Thymus (tissue), 11 donors: ENCODE data around the gene CABLES2. TPM values are rescaled to one million over a fixed set of nuclear protein-coding genes. Genes with fewer than 3 reads are reported as not detected.
A peak's percentile ranks its signal among the peaks of the same experiment; 100 is the strongest.

ENCODE experiments used
- DNase-seq, 9 donors: peaks; one replicate each; pipeline ENCODE4 v3.0.0-alpha.2; 2013; ENCODE audit warnings: low spot score in 9 of 9, low read depth in 6 of 9, missing footprints in 1 of 9
- H3K27ac ChIP-seq, 2 donors: one replicate each; pipeline ENCODE4 v1.5.1; 2013; ENCODE audit warnings: control low read depth in 1 of 2, low read depth in 1 of 2, low read length in 1 of 2, mild to moderate bottlenecking in 1 of 2, moderate library complexity in 1 of 2
- H3K27me3 ChIP-seq, 2 donors: one replicate each; pipeline ENCODE4 v1.5.1; 2013; ENCODE audit warnings: low read length in 1 of 2; ENCODE audit not compliant: control insufficient read depth in 2 of 2, insufficient read depth in 1 of 2
- H3K36me3 ChIP-seq, 2 donors: one replicate each; pipeline ENCODE4 v1.5.1; 2013; ENCODE audit warnings: low read length in 1 of 2, mild to moderate bottlenecking in 1 of 2, moderate library complexity in 1 of 2; ENCODE audit not compliant: control insufficient read depth in 2 of 2, insufficient read depth in 2 of 2
- H3K4me1 ChIP-seq, 2 donors: one replicate each; pipeline ENCODE4 v1.5.1; 2013; ENCODE audit warnings: low read length in 2 of 2; ENCODE audit not compliant: control insufficient read depth in 2 of 2, insufficient read depth in 2 of 2
- H3K4me3 ChIP-seq, 2 donors: one replicate each; pipeline ENCODE4 v1.5.1; 2013; ENCODE audit warnings: low read length in 2 of 2, control low read depth in 1 of 2, mild to moderate bottlenecking in 1 of 2
- H3K9me3 ChIP-seq, 2 donors: one replicate each; pipeline ENCODE4 v1.5.1; 2013; ENCODE audit warnings: low read length in 1 of 2, mild to moderate bottlenecking in 1 of 2; ENCODE audit not compliant: control insufficient read depth in 2 of 2, insufficient read depth in 1 of 2
- WGBS: extraction: QIAGEN DNeasy Blood & Tissue Kit; methylation state at CpG from one replicate; pipeline ENCODE4 v1.1.7; 2013; 5-methylcytosine and 5-hydroxymethylcytosine counted together
- polyA plus RNA-seq: library from polyadenylated mRNA; stranded (reverse); fragments of 200-250 nt; gene quantifications from one replicate; pipeline ENCODE4 v1.2.3, GENCODE V29; 2013
- total RNA-seq: library from RNA; stranded (reverse); fragments of 120-200 nt; gene quantifications from one replicate; pipeline ENCODE4 v1.2.4, GENCODE V29; 2013
- donor health status: healthy.

CABLES2 gene
- total and polyA plus RNA-seq, 2 donors = 2.0 to 3.5 TPM

DNA sequence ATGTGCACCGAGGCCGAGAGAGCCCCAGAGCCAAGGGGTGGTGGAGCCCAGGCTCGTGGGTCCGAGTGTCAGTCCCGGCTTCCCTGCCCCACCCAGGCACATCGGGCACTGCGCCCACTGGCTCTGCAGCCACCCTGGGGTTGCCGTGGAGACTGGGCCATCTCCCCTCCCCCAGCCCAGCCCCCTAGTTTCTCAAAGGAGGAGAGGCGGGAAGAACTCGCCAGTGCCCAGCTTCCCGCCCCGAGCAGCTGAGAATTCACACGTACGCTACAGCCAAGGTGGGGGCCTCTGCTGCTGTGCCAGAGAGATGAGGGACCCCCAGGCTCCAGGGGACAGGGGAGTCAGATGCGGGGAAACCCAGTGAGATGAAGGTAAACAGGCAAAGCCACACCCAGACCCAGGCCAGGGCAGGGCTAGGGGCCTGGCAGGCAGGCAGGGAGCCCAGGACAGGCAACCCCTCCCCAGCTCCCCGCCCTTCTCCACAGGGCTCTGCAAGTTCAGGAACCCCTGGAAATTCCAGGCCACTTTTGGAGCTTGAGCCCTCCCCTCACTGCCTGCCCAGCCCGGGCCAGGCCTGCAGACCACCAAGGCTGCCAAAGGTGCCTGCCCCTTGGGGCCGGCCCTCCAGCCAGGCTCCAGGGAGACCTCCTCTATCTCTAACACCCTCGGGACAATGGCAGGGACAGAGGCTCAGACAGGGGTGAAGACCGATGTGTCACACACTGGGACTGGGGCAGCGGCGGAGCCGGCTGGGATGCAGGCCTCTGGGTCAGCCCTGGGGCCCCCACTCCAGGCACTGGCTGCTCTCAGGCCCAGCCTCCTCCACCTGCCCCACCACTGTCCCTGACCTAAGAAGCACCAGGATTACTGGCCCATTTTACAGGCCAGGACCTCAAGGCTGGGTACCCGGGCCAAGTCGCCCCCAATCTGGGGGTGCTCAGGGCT is 46.0 kb downstream of the CABLES2 start:
- H3K27me3 ChIP-seq = peaks cover 12 to 28% of the 10 kb centered on the region in 2 donors
- H3K27ac ChIP-seq = peak overlapping the region in 1 of 2 donors; percentile 69
- peaks cover 0 to 24% of the 10 kb centered on the region in 2 donors for H3K4me1 ChIP-seq
- WGBS = 88% methylated on average over 25 of the region's 25 CpGs
- no peak overlapping the region for H3K4me3 ChIP-seq
- H3K36me3 ChIP-seq = no peaks in the 10 kb centered on the region
- no peak for DNase-seq
- H3K9me3 ChIP-seq = no peaks in the 10 kb centered on the region

- Histone ChIP-seq H3K27me3 (peaks cover 0 to 13% of the 10 kb centered on the region in 2 donors), H3K36me3 (no peaks in the 10 kb centered on the region), H3K4me1 (peaks cover 0 to 29% of the 10 kb centered on the region in 2 donors), H3K4me3 (no peak overlapping the region), H3K9me3 (no peaks in the 10 kb centered on the region), H3K27ac (peak overlapping the region in 1 of 2 donors; percentile 49)
- DNase-seq = no peak
- 92% methylated on average over 25 of the region's 25 CpGs for WGBS
Observed at GRCh38 chr20:62359491-62360121, 47.5 kb downstream of the CABLES2 start.

DNA sequence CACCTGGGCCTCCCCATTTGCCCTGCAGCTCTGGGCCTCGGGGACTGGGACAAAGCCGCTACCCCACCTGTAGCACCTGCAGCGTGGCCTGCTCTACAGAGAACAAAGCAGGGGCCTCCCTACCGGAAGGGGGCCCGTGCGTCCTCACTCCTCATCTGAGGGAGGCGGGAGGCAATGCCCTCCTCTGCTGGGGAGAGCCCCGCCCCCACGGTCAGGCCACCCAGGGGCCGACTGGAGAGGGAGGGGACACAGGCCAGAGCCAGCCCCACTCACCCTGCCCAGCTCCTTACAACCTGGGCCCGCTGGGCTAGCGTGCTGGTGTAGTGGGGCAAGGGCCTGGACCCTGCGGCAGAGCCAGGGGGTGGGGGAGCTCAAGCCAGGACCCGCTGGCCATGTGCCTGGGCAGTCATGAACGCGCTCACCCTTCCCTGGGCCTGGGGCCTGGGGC is 48.0 kb downstream of the CABLES2 start:
- Histone ChIP-seq H3K36me3 (no peaks in the 10 kb centered on the region), H3K9me3 (no peaks in the 10 kb centered on the region), H3K27ac (peak overlapping the region in 1 of 2 donors; percentile 69), H3K4me1 (peaks cover 0 to 29% of the 10 kb centered on the region in 2 donors), H3K4me3 (no peak overlapping the region), H3K27me3 (peaks cover 0 to 7% of the 10 kb centered on the region in 2 donors)
- 89% methylated on average over 16 of the region's 16 CpGs for WGBS
- no peak for DNase-seq

GRCh38 chr20:62358171-62359042 is 48.7 kb downstream of the CABLES2 start:
- DNase-seq = no peak
- no peak overlapping the region for H3K4me3 ChIP-seq

GRCh38 chr20:62357681-62358080 is 49.4 kb downstream of the CABLES2 start:
- no peak overlapping the region for H3K4me3 ChIP-seq
- H3K27me3 ChIP-seq = peaks cover 0 to 5% of the 10 kb centered on the region in 2 donors
- H3K4me1 ChIP-seq = peaks cover 0 to 25% of the 10 kb centered on the region in 2 donors
- no peak for DNase-seq
- H3K36me3 ChIP-seq = no peaks in the 10 kb centered on the region
- peak overlapping the region in 1 of 2 donors; percentile 31 for H3K27ac ChIP-seq
- no peaks in the 10 kb centered on the region for H3K9me3 ChIP-seq
- 79% methylated on average over 7 of the region's 7 CpGs for WGBS

More at GRCh38 chr20:62358171-62359042, 48.7 kb downstream of the CABLES2 start:
- peak overlapping the region in 1 of 2 donors; percentile 15 for H3K27ac ChIP-seq
- 88% methylated on average over 24 of the region's 24 CpGs for WGBS
- H3K4me1 ChIP-seq = peaks cover 0 to 29% of the 10 kb centered on the region in 2 donors
- H3K27me3 ChIP-seq = peaks cover 0 to 5% of the 10 kb centered on the region in 2 donors
- H3K36me3 ChIP-seq = no peaks in the 10 kb centered on the region
- no peaks in the 10 kb centered on the region for H3K9me3 ChIP-seq

GRCh38 chr20:62357187-62357667 is 49.9 kb downstream of the CABLES2 start:
- Histone ChIP-seq H3K27ac (no peak overlapping the region), H3K27me3 (peaks cover 0 to 5% of the 10 kb centered on the region in 2 donors), H3K36me3 (no peaks in the 10 kb centered on the region), H3K4me3 (no peak overlapping the region), H3K9me3 (no peaks in the 10 kb centered on the region), H3K4me1 (peaks cover 0 to 25% of the 10 kb centered on the region in 2 donors)
- no peak for DNase-seq
- WGBS = 39% methylated on average over 25 of the region's 25 CpGs

DNA sequence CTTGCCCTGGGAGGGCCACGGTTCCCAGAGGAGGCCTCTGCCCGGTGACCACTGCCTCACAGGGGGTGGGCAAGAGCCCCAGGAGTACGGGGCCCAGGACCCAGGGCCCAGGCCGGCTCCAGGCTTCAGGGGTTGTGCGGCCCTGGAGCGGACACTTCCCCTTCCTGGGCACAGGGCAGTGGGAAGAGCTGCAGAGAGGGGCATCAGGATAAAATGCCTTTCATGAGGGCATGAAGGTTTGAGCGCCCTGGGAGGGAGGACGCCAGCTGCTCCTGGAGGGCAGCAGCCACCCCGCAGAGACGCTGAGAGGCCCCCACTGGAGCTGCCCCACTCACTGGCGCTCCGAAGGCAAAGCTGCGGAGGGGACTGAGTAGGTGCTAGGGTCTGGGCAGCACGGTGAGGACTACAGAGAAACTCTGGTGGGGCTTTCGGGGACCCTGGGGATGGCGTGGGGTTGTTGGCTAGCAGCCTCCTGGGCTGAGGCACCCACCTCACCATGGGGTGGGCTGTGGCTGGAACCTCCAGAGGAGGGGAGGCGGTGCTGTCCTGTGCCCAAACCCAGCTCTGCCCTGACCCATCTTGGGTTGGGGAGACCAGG is 50.4 kb downstream of the CABLES2 start:
- Histone ChIP-seq H3K4me1 (peaks cover 0 to 25% of the 10 kb centered on the region in 2 donors), H3K9me3 (no peaks in the 10 kb centered on the region), H3K27ac (peak overlapping the region in 1 of 2 donors; percentile 77), H3K36me3 (no peaks in the 10 kb centered on the region), H3K4me3 (no peak overlapping the region), H3K27me3 (peaks cover 0 to 5% of the 10 kb centered on the region in 2 donors)
- 79% methylated on average over 17 of the region's 17 CpGs for WGBS
- no peak for DNase-seq

DNA sequence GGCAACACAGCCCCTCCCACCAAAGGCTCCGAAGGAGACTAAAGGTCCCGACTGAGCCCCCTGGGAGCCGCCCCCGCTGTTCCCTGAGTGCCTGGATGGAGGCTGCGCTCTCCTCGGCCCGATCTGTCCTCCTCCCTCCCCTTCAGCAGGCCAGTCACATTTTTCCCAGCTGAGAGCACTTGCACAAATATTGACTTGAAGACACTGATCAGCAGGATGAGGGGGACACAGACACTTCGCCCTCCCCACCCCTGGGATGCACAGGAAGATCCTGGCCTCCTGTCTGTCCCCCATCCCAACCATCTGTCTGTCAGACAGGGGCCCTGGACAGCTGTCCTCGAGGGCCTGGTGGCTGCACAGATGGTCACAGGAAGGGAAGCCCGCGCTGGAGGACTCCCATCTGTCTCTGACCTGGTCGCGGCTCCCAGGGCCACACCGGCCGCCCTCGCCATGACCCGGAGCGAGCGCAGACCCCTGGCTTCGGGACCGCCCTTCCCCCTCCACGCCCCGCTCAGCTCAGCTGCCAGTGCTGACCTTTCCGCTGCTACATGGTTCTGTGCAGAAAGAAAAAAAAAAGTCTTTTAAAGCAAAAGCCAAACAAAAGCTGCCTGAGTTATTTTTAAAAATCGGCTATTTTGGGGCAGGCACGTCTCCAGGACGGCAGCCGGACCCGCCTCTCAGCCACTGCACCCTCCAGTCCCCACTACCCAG is 51.1 kb downstream of the CABLES2 start:
- Histone ChIP-seq H3K4me3 (no peak overlapping the region), H3K27ac (peak overlapping the region in 1 of 2 donors; percentile 15), H3K4me1 (peaks cover 0 to 25% of the 10 kb centered on the region in 2 donors), H3K9me3 (no peaks in the 10 kb centered on the region), H3K36me3 (no peaks in the 10 kb centered on the region), H3K27me3 (peaks cover 0 to 5% of the 10 kb centered on the region in 2 donors)
- 82% methylated on average over 29 of the region's 29 CpGs for WGBS
- DNase-seq = no peak
